Kidney (tissue), 14 donors: Measurements from ENCODE around the gene ZBTB7C. TPM values are rescaled to one million over a fixed set of nuclear protein-coding genes. Genes with fewer than 3 reads are reported as not detected.

Experiments
- DNase-seq, 5 donors: peaks; one replicate each; pipeline ENCODE4 v3.0.0-alpha.2; 2013 to 2020
- FAIRE-seq: peaks from 2 replicates; lab custom pipeline; 2012; peaks lifted over from hg19 to GRCh38; lab: Jason Lieb, UNC
- H3K27ac ChIP-seq, 2 donors: one replicate each; pipeline ENCODE4 v1.7.0; 2013; ENCODE audit warnings: low read depth in 2 of 2, low read length in 2 of 2, inconsistent platforms in 1 of 2
- H3K27me3 ChIP-seq: one replicate; pipeline ENCODE4 v1.7.1; 2013; ENCODE audit warnings: low read length, inconsistent platforms; ENCODE audit not compliant: control insufficient read depth, insufficient read depth
- H3K36me3 ChIP-seq, 3 donors: one replicate each; pipeline versions ENCODE4 v1.7.0 to v1.7.1; 2013; ENCODE audit warnings: low read length in 3 of 3, control low read depth in 1 of 3, inconsistent platforms in 1 of 3; ENCODE audit not compliant: insufficient read depth in 3 of 3, control insufficient read depth in 2 of 3
- H3K4me1 ChIP-seq, 3 donors: one replicate each; pipeline versions ENCODE4 v1.7.0 to v1.7.1; 2013; ENCODE audit warnings: low read length in 3 of 3, inconsistent platforms in 1 of 3, low read depth in 1 of 3; ENCODE audit not compliant: control insufficient read depth in 2 of 3, insufficient read depth in 2 of 3
- H3K4me3 ChIP-seq, 3 donors: one replicate each; pipeline versions ENCODE4 v1.7.0 to v1.8.1; 2013; ENCODE audit warnings: low read length in 3 of 3, control low read depth in 1 of 3, inconsistent platforms in 1 of 3
- H3K9ac ChIP-seq, 3 donors: one replicate each; pipeline versions ENCODE4 v1.7.0 to v1.7.1; 2013; ENCODE audit warnings: low read length in 3 of 3, control low read depth in 1 of 3, inconsistent platforms in 1 of 3
- H3K9me3 ChIP-seq, 3 donors: one replicate each; pipeline versions ENCODE4 v1.7.0 to v1.7.1; 2013; ENCODE audit warnings: low read length in 3 of 3, control low read depth in 1 of 3, inconsistent platforms in 1 of 3; ENCODE audit not compliant: control insufficient read depth in 2 of 3, insufficient read depth in 1 of 3
- intact Hi-C: fragments of 100-400 bp; cut with DNase I; formaldehyde crosslinking; loops from one replicate; pipeline ENCODE4 v1.11.1; 2022
- polyA plus RNA-seq: library from polyadenylated mRNA; stranded (reverse); fragments of 350-450 nt; fragmentation: Illumina TruSeq; extraction: RNeasy Lipid Tissue Mini Kit (QIAGEN cat#74804); gene quantifications from one replicate; pipeline ENCODE4 v1.2.3, GENCODE V29; 2014; ENCODE audit warnings: low read depth, low replicate concordance; ENCODE audit not compliant: insufficient read depth
- total RNA-seq: library from RNA; stranded (reverse); fragmentation: NEBNext Ultra II Directional; extraction: Animal tissue kit (Norgen Biotek cat#: 25700); gene quantifications from one replicate; pipeline ENCODE4 v1.2.1, GENCODE V29; 2021
- TF ChIP-seq, protein P1 (sequence below): IDR thresholded peaks from 3 replicates; pipeline ENCODE4 v1.5.1; 2012; ENCODE audit warnings: mild to moderate bottlenecking, moderate library complexity, borderline replicate concordance; ENCODE audit not compliant: insufficient read depth; ENCODE audit errors: extremely low read depth
- donor health status: control.
- donor health status: control.
- donor health status: control.
- donor health status: control.
- donor health status: control.
- donor health status: DM: yes; HTN: yes; CAD: no.
- donor health status: Normal renal cell carcinoma (clear cell type).

ZBTB7C gene
- total and polyA plus RNA-seq, 2 donors from 2014 or later = 1.8 to 13.8 TPM

DNA sequence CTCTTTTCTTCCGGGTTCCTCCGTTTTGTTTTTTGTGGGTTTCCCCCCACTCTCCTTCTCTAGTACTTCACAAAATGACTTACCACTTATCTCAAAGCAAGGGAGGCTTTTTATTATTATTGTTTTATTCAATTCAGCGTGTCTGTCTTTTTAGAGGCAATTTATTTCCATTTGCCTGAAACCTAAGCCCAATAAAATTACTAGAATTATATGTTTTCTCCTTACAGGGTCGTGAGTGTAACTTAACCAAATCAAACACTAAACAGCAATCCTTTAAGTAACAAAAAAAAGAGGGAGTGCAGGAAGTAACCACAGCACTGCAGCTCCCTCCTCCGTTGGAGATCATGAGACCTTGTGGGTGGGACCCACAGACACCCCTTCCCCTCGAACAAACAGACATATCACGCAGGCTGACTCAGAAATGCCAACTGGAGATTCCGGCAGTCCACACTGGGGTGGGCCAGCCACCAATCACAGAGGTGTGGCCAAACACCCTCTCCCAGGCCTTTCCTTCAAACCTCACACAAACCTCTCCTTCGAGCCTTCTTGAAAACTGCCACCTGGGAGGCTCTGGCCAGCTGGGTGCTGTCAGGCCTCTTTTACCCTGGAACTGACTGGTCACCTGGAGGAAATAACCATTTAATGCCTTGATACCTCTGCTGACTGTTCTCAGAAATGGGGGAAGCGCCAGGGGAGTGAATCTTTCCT, 271.7 kb downstream of the ZBTB7C start:
- Histone ChIP-seq H3K27ac (peak overlapping the region in 1 of 2 donors; percentile 23), H3K4me1 (peaks cover 3 to 17% (median 3%) of the 10 kb centered on the region in 3 donors), H3K4me3 (peak overlapping the region in 1 of 3 donors; percentile 35), H3K9me3 (no peaks in the 10 kb centered on the region), H3K36me3 (no peaks in the 10 kb centered on the region), H3K27me3 (no peaks in the 10 kb centered on the region), H3K9ac (no peak overlapping the region)
- TF ChIP-seq, protein P1, sequence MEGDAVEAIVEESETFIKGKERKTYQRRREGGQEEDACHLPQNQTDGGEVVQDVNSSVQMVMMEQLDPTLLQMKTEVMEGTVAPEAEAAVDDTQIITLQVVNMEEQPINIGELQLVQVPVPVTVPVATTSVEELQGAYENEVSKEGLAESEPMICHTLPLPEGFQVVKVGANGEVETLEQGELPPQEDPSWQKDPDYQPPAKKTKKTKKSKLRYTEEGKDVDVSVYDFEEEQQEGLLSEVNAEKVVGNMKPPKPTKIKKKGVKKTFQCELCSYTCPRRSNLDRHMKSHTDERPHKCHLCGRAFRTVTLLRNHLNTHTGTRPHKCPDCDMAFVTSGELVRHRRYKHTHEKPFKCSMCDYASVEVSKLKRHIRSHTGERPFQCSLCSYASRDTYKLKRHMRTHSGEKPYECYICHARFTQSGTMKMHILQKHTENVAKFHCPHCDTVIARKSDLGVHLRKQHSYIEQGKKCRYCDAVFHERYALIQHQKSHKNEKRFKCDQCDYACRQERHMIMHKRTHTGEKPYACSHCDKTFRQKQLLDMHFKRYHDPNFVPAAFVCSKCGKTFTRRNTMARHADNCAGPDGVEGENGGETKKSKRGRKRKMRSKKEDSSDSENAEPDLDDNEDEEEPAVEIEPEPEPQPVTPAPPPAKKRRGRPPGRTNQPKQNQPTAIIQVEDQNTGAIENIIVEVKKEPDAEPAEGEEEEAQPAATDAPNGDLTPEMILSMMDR = no peak
- intact Hi-C loops = no loop called here
- DNase-seq (peak in 4 of 5 donors; percentile 69 to 79 (median 72)), FAIRE-seq (no peak)

DNA sequence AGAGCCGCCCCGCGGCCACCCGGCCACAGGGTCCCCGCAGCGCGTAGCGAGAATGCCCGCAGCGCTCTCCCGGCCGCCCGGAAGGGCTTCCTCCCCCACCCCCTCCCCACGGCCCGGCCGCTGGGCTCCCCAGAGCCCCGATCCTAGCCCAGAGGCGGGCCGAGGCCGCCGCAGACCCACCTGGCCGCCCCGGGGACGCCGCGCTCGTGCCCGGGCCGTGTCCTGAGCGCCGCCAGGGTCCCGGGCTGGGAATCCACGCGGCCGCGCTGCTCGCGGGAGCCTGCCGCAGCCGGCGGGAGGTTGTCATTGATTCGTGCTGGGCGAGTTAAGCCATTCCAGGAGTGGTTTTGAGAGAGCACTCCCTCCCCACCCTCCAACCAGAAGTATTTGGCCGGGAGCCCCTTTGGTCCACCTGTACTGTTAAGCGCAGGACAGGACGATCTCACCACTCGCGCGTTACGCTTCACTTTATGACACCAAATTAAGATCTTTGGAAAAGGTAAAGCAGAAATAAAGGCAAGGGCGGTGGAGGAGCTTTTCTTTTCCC, 272.3 kb downstream of the ZBTB7C start:
- Histone ChIP-seq H3K9me3 (no peaks in the 10 kb centered on the region), H3K27ac (peak overlapping the region in 1 of 2 donors; percentile 32), H3K4me3 (peak overlapping the region; percentile 19 to 61 (median 35)), H3K36me3 (no peaks in the 10 kb centered on the region), H3K27me3 (no peaks in the 10 kb centered on the region), H3K9ac (no peak overlapping the region), H3K4me1 (peaks cover 2 to 14% (median 3%) of the 10 kb centered on the region in 3 donors)
- no peak for FAIRE-seq
- TF ChIP-seq, protein P1 = no peak
- peak; percentile 35 to 79 (median 61) for DNase-seq
- intact Hi-C loops = no loop called here

DNA sequence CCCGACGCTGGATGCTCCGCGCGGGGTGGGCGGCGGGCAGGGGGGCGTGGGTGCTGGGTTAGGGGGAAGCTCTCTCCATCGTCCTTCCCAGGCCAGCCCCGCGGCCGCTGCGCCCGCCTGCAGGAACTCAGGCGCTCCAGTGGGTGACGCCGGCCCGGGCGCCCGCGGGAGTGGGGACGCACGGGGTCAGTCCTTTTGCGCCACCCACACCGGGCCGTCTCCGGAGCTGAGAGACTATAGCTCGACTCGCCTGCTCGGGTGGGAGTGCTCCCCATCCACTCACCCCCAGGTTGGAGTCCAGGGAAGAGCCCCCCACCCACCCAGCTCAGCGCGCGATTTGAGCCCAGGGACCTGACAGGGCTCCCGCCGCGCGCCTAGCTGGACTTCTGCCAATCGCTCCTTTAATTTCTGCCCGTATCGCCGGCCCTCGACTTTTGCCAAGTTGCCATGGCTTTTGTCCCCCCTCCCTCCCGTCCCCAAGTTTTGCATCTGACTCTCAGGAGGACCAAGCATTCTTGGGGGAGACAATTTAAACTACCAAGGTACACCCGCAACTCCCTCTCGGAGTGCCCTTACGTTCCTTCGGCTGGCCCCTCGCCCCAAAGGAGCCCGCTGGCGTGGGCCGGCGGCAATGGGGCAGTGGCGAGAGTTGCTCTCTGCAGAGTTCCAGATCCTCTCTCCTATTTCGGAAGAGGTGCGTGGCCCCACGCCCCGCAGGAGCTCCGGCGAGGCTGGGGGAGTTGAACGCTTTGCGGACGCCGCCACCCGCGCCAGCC, 272.9 kb downstream of the ZBTB7C start:
- intact Hi-C loops = no loop called here
- DNase-seq = peak; percentile 53 to 84 (median 58)

More for the DNA sequence above, 272.9 kb downstream of the ZBTB7C start:
- TF ChIP-seq, protein P1 = no peak
- H3K9ac ChIP-seq = peak overlapping the region in 1 of 3 donors; percentile 51
- peaks cover 0 to 14% (median 3%) of the 10 kb centered on the region in 3 donors for H3K4me1 ChIP-seq
- H3K9me3 ChIP-seq = no peaks in the 10 kb centered on the region
- H3K27ac ChIP-seq = peak overlapping the region in 1 of 2 donors; percentile 32
- no peaks in the 10 kb centered on the region for H3K36me3 ChIP-seq
- no peaks in the 10 kb centered on the region for H3K27me3 ChIP-seq
- H3K4me3 ChIP-seq = peak overlapping the region; percentile 48 to 61 (median 51)
- no peak for FAIRE-seq
